ENCODE measurements around the gene RCOR1. TPM values are rescaled to one million over a fixed set of nuclear protein-coding genes. Genes with fewer than 3 reads are reported as not detected.
A peak's percentile ranks its signal among the peaks of the same experiment; 100 is the strongest.

RCOR1 gene
- total and polyA plus RNA-seq, 2 of the 8 experiments (the other 6 are each of a cell fraction or from before 2014, with no cell fraction given) = 12.3 to 26.3 TPM

GRCh38 chr14:102666635-102667034, 74.2 kb downstream of the RCOR1 start:
- DNase-seq (ENCODE audit: low read depth in 1 of 2, low spot score in 2 of 2) (no peak), FAIRE-seq (no peak)
- no peak overlapping the region for H4K91ac ChIP-seq (replicated peaks; ENCODE audit: insufficient read length, low read length)
- H3K4ac ChIP-seq (replicated peaks; ENCODE audit: insufficient read length, low read depth, low read length) = no peak overlapping the region
- no peak overlapping the region for H2BK120ac ChIP-seq (replicated peaks; ENCODE audit: low read depth, low read length)
- H3K36me3 ChIP-seq (ENCODE audit: control insufficient read depth in 2 of 4, insufficient read depth in 4 of 4, low read length in 3 of 4) = no peaks in the 10 kb centered on the region
- peaks cover 5 to 78% of the 10 kb centered on the region in 2 experiments for H3K79me2 ChIP-seq (ENCODE audit: control insufficient read depth in 1 of 2, insufficient read depth in 2 of 2, low read length in 2 of 2)
- no peak overlapping the region for H2BK12ac ChIP-seq (ENCODE audit: low read depth, low read length)
- H3K56ac ChIP-seq (replicated peaks; ENCODE audit: insufficient read length, low read depth, low read length) = no peak overlapping the region
- H4K20me1 ChIP-seq (replicated peaks in 1 of 2; ENCODE audit: control insufficient read depth in 1 of 2, insufficient read depth in 2 of 2, low read length in 2 of 2) = peaks cover 0 to 1% of the 10 kb centered on the region in 2 experiments
- peaks cover 2 to 18% (median 9%) of the 10 kb centered on the region in 4 experiments for H3K4me1 ChIP-seq (replicated peaks in 1 of 4; ENCODE audit: control insufficient read depth in 3 of 4, insufficient read depth in 4 of 4, low read length in 3 of 4)
- no peak overlapping the region for H3K9ac ChIP-seq (replicated peaks in 1 of 4; ENCODE audit: extremely low read depth in 1 of 4, low read depth in 3 of 4, low read length in 3 of 4)
- H2AK5ac ChIP-seq (ENCODE audit: low read depth, low read length) = no peak overlapping the region
- no peaks in the 10 kb centered on the region for H3K23me2 ChIP-seq (ENCODE audit: low read depth, low read length)
- H3K79me1 ChIP-seq (ENCODE audit: low read depth, low read length) = peaks cover 4% of the 10 kb centered on the region
- no peaks in the 10 kb centered on the region for H3K9me3 ChIP-seq (ENCODE audit: insufficient read depth in 2 of 2, low read depth in 1 of 2, low read length in 1 of 2)
- no peaks in the 10 kb centered on the region for H3K27me3 ChIP-seq (replicated peaks in 1 of 4; ENCODE audit: control insufficient read depth in 3 of 4, extremely low read depth in 1 of 4, insufficient read depth in 3 of 4, low read length in 3 of 4)
- POLR2A ChIA-PET (ENCODE audit: partially characterized antibody) = no interaction called here
- no peak overlapping the region for H2BK5ac ChIP-seq (ENCODE audit: low read depth, low read length)
- no peak overlapping the region for H3K14ac ChIP-seq (ENCODE audit: insufficient read length)
- TF ChIP-seq SRF (IDR thresholded peaks at IDR 0.05; ENCODE audit: low read depth, low read length) = no peak
- TF ChIP-seq RNF2 (IDR thresholded peaks at IDR 0.05; ENCODE audit: borderline replicate concordance, low read depth, low read length, missing control alignments, poor library complexity, severe bottlenecking) = no peak
- no peak for TF ChIP-seq TAF7 (optimal IDR thresholded peaks at IDR 0.05; ENCODE audit: borderline replicate concordance, low read depth, low read length)
- no peak for TF ChIP-seq POLR2A (IDR thresholded peaks at IDR 0.05; ENCODE audit: control extremely low read depth in 1 of 2, low read depth in 2 of 2, low read length in 2 of 2)
- TF ChIP-seq MAX (IDR thresholded peaks at IDR 0.05) = no peak
- no peak for TF ChIP-seq SIRT6 (IDR thresholded peaks at IDR 0.05; ENCODE audit: low read length)
- TF ChIP-seq TBP (IDR thresholded peaks at IDR 0.05; ENCODE audit: low read depth, low read length) = no peak
- no peak for TF ChIP-seq JUND (IDR thresholded peaks at IDR 0.05; ENCODE audit: low read length)
- no peak for TF ChIP-seq TCF12 (IDR thresholded peaks at IDR 0.05; ENCODE audit: low read depth, low read length)
- 83% methylated on average over 5 of the region's 5 CpGs; no CpG with 5 or more reads in 1 of the 2 experiments for WGBS, 2 experiments (ENCODE audit: extremely low coverage in 1 of 2, insufficient coverage in 1 of 2, insufficient read length in 1 of 2, insufficient replicate concordance in 2 of 2, low coverage in 1 of 2, low lambda C conversion rate in 2 of 2, missing lambda C conversion rate in 1 of 2)
- H3K23ac ChIP-seq (ENCODE audit: insufficient read length) = no peak overlapping the region
- H4K5ac ChIP-seq (ENCODE audit: insufficient read length, low read depth, low read length) = no peak overlapping the region
- no peak overlapping the region for H4K8ac ChIP-seq (ENCODE audit: extremely low read depth, insufficient read depth, low read length)
- no peak overlapping the region for H3K27ac ChIP-seq (ENCODE audit: low read depth, low read length)
- no peak overlapping the region for H3K4me3 ChIP-seq (ENCODE audit: extremely low read depth in 1 of 4, insufficient read depth in 2 of 4, low read depth in 3 of 4, low read length in 4 of 4)
- H2AFZ ChIP-seq (ENCODE audit: low read length) = no peak overlapping the region
- CTCF ChIA-PET (ENCODE audit: partially characterized antibody) = interaction anchor here (1.3 kb wide), 1 partner anchor 72 kb away, joined by 6 read pairs; no protein-coding TSS in a partner anchor
- H2BK20ac ChIP-seq (ENCODE audit: low read length) = no peak overlapping the region
- H2BK15ac ChIP-seq (ENCODE audit: low read length) = 0 out of 2 replicates have a peak overlapping the region, but pooled peaks have one; percentile 49
- H3K4me2 ChIP-seq (ENCODE audit: insufficient read depth in 1 of 2, low read depth in 2 of 2, low read length in 2 of 2) = no peak overlapping the region
- no peak overlapping the region for H3K18ac ChIP-seq (ENCODE audit: extremely low read depth, low read length)
